Fibroblast of lung (primary cell): Measurements from ENCODE around the gene NDUFAF5. TPM values are rescaled to one million over a fixed set of nuclear protein-coding genes. Genes with fewer than 3 reads are reported as not detected.
A peak's percentile ranks its signal among the peaks of the same experiment; 100 is the strongest.

ENCODE experiments used
- DNase-seq, 2 donors: peaks; one replicate each; pipeline versions ENCODE4 v3.0.0 to v3.0.0-alpha.2; 2010; ENCODE audit warnings: low read depth in 2 of 2
- H2AFZ ChIP-seq: 2 replicates; pipeline ENCODE4 v1.5.1; 2012; ENCODE audit warnings: low read length, control low read depth, inconsistent platforms
- H3K27ac ChIP-seq: 2 replicates; pipeline ENCODE4 v1.5.1; 2011; ENCODE audit warnings: low read length, control low read depth; ENCODE audit not compliant: insufficient read depth
- H3K27me3 ChIP-seq: 2 replicates; pipeline ENCODE4 v1.5.1; 2011; ENCODE audit warnings: mild to moderate bottlenecking, low read length; ENCODE audit not compliant: control insufficient read depth, insufficient read depth
- H3K36me3 ChIP-seq: 2 replicates; pipeline ENCODE4 v1.5.1; 2011; ENCODE audit warnings: low read length; ENCODE audit not compliant: control insufficient read depth, insufficient read depth
- H3K4me1 ChIP-seq: 2 replicates; pipeline ENCODE4 v1.5.1; 2011; ENCODE audit warnings: low read length; ENCODE audit not compliant: control insufficient read depth, insufficient read depth; ENCODE audit errors: extremely low read depth
- H3K4me2 ChIP-seq: 2 replicates; pipeline ENCODE4 v1.5.1; 2011; ENCODE audit warnings: low read length, control low read depth; ENCODE audit not compliant: insufficient read depth; ENCODE audit errors: extremely low read depth
- H3K4me3 ChIP-seq, 4 experiments: fragments of 200-600 bp in 1 of 4; sonication (generic) in 1 of 4; replicated peaks in 1 of 4; 2 replicates each; pipeline ENCODE4 v1.5.1; 2011 to 2016; ENCODE audit warnings: low read length in 4 of 4, low read depth in 3 of 4, mild to moderate bottlenecking in 3 of 4, control low read depth in 2 of 4, inconsistent platforms in 1 of 4, mixed read lengths in 1 of 4; ENCODE audit not compliant: insufficient read depth in 1 of 4; ENCODE audit errors: control extremely low read depth in 1 of 4
- H3K79me2 ChIP-seq: 2 replicates; pipeline ENCODE4 v1.5.1; 2012; ENCODE audit warnings: mild to moderate bottlenecking, low read length, inconsistent platforms; ENCODE audit not compliant: control insufficient read depth, insufficient read depth
- H3K9ac ChIP-seq: 2 replicates; pipeline ENCODE4 v1.5.1; 2011; ENCODE audit warnings: mild to moderate bottlenecking, low read length, control low read depth; ENCODE audit not compliant: insufficient read depth
- H3K9me3 ChIP-seq: 2 replicates; pipeline ENCODE4 v1.5.1; 2012; ENCODE audit warnings: low read depth, low read length; ENCODE audit not compliant: control insufficient read depth, insufficient read depth
- H4K20me1 ChIP-seq: 2 replicates; pipeline ENCODE4 v1.5.1; 2011; ENCODE audit warnings: low read length; ENCODE audit not compliant: control insufficient read depth, insufficient read depth; ENCODE audit errors: extremely low read depth
- CTCF ChIP-seq, 2 donors: IDR thresholded peaks in 1 of 2; conservative IDR thresholded peaks in 1 of 2; 1 replicate in 1 of 2; 2 replicates in 1 of 2; pipeline ENCODE4 v1.5.1; 2011 to 2012; ENCODE audit warnings: low read length in 2 of 2, control low read depth in 1 of 2, inconsistent platforms in 1 of 2, low read depth in 1 of 2, mild to moderate bottlenecking in 1 of 2
- EZH2 ChIP-seq: IDR thresholded peaks from 2 replicates; pipeline ENCODE4 v1.5.1; 2012; ENCODE audit warnings: low read length, control low read depth, mild to moderate bottlenecking; ENCODE audit errors: missing control alignments
- polyA plus RNA-seq, 2 donors: library from polyadenylated mRNA; depleted of rRNA in 1 of 2; stranded (reverse) in 1 of 2; unstranded in 1 of 2; fragments of >200 nt; gene quantifications; 2 replicates each; pipeline ENCODE4 v1.2.1, GENCODE V29; 2011 to 2012; ENCODE audit warnings: missing spikeins in 1 of 2
- total RNA-seq: library from RNA; depleted of rRNA; stranded (reverse); fragments of >200 nt; gene quantifications from 2 replicates; pipeline ENCODE4 v1.2.1, GENCODE V29; 2014

The NDUFAF5 gene
- total and polyA plus RNA-seq, 2 donors (not counting 1 experiment from before 2014, with no cell fraction given) = 12.7 to 17.3 TPM

GRCh38 chr20:13800728-13801134 is 15.9 kb downstream of the NDUFAF5 start:
- H3K36me3 ChIP-seq = peaks cover 2% of the 10 kb centered on the region

GRCh38 chr20:13809373-13809772 is 24.5 kb downstream of the NDUFAF5 start:
- H4K20me1 ChIP-seq = no peaks in the 10 kb centered on the region
- H3K4me1 ChIP-seq = no peaks in the 10 kb centered on the region
- no peak overlapping the region for H3K27ac ChIP-seq
- no peak for DNase-seq
- no peaks in the 10 kb centered on the region for H3K9me3 ChIP-seq
- TF ChIP-seq CTCF (conservative IDR thresholded peaks at IDR 0.05 in 1 of 2, IDR thresholded peaks at IDR 0.05 in 1 of 2; ENCODE audit: low read depth in 1 of 2, low read length in 2 of 2) (no peak), EZH2 (no peak)
- H3K9ac ChIP-seq = no peak overlapping the region
- peaks cover 7% of the 10 kb centered on the region for H3K36me3 ChIP-seq
- H3K4me3 ChIP-seq = no peak overlapping the region
- H3K27me3 ChIP-seq = no peaks in the 10 kb centered on the region
- H2AFZ ChIP-seq = no peak overlapping the region
- H3K79me2 ChIP-seq = no peaks in the 10 kb centered on the region
- no peak overlapping the region for H3K4me2 ChIP-seq

More at GRCh38 chr20:13800728-13801134, 15.9 kb downstream of the NDUFAF5 start:
- Histone ChIP-seq H4K20me1 (peaks cover 2% of the 10 kb centered on the region), H2AFZ (no peak overlapping the region), H3K79me2 (no peaks in the 10 kb centered on the region), H3K27me3 (no peaks in the 10 kb centered on the region), H3K9me3 (no peaks in the 10 kb centered on the region), H3K9ac (no peak overlapping the region), H3K4me1 (peaks cover 7% of the 10 kb centered on the region), H3K27ac (no peak overlapping the region), H3K4me2 (no peak overlapping the region), H3K4me3 (no peak overlapping the region)
- TF ChIP-seq EZH2 (no peak), CTCF (conservative IDR thresholded peaks at IDR 0.05 in 1 of 2, IDR thresholded peaks at IDR 0.05 in 1 of 2; ENCODE audit: low read depth in 1 of 2, low read length in 2 of 2) (no peak)
- peak; percentile 94 to 96 for DNase-seq

DNA sequence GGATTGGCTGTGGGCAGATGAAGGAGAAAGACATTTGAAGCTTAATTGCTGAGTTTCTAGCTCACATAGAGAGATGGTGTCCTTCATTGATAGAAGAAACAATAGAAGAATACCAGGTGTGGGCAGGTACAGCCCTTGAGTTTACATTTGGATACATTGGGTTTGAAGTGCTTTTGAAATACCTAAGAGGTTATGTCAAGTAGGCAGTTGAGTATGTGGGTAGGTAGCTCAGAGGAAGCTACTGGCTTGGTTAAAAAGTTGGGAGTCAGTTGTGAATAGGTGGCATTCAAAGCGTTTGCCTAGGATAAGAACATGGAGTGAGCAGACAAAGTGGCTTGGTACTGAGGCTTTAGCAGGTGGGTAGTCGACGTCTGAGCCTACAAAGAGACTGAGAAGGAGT is 25.0 kb downstream of the NDUFAF5 start:
- Histone ChIP-seq H3K36me3 (peaks cover 7% of the 10 kb centered on the region), H3K4me1 (no peaks in the 10 kb centered on the region), H3K4me2 (no peak overlapping the region), H3K9ac (no peak overlapping the region), H4K20me1 (no peaks in the 10 kb centered on the region), H3K79me2 (no peaks in the 10 kb centered on the region), H2AFZ (no peak overlapping the region), H3K9me3 (no peaks in the 10 kb centered on the region), H3K4me3 (no peak overlapping the region), H3K27me3 (no peaks in the 10 kb centered on the region), H3K27ac (no peak overlapping the region)
- TF ChIP-seq EZH2 = no peak
- TF ChIP-seq CTCF (conservative IDR thresholded peaks at IDR 0.05 in 1 of 2, IDR thresholded peaks at IDR 0.05 in 1 of 2; ENCODE audit: low read depth in 1 of 2, low read length in 2 of 2) = no peak
- no peak for DNase-seq
